Esophagus muscularis mucosa (tissue), 4 donors: ENCODE measurements around the gene RASSF3. TPM values are rescaled to one million over a fixed set of nuclear protein-coding genes. Genes with fewer than 3 reads are reported as not detected.

Source experiments
- DNase-seq: peaks from one replicate; pipeline ENCODE4 v3.0.0-alpha.2; 2017; ENCODE audit errors: extremely low spot score
- H3K27ac ChIP-seq, 4 donors: fragments of 200-600 bp; sonication (generic); replicated peaks in 1 of 4; 1 replicate in 3 of 4; 2 replicates in 1 of 4; pipeline ENCODE4 v1.5.1; 2016 to 2019; ENCODE audit warnings: mild to moderate bottlenecking in 1 of 4
- H3K27me3 ChIP-seq, 4 donors: fragments of 200-600 bp; sonication (generic); one replicate each; pipeline versions ENCODE4 v1.5.1 to v1.6.0; 2016 to 2019
- H3K36me3 ChIP-seq, 4 donors: fragments of 200-600 bp; sonication (generic); one replicate each; pipeline ENCODE4 v1.5.1; 2016 to 2019
- H3K4me1 ChIP-seq, 4 donors: fragments of 200-600 bp; sonication (generic); one replicate each; pipeline ENCODE4 v1.5.1; 2016 to 2019
- H3K4me3 ChIP-seq, 4 donors: fragments of 200-600 bp; sonication (generic); 1 replicate in 2 of 4; 2 replicates in 2 of 4; pipeline ENCODE4 v1.5.1; 2016 to 2019; ENCODE audit warnings: mild to moderate bottlenecking in 4 of 4, moderate library complexity in 1 of 4
- H3K9me3 ChIP-seq, 4 donors: fragments of 200-600 bp; sonication (generic); 1 replicate in 3 of 4; 2 replicates in 1 of 4; pipeline ENCODE4 v1.5.1; 2016 to 2019
- CTCF ChIP-seq, 3 experiments: fragments of 200-600 bp in 2 of 3; fragments of 450-650 bp in 1 of 3; sonication (generic) in 2 of 3; IDR thresholded peaks; one replicate each; pipeline ENCODE4 v1.5.1; 2017 to 2019; ENCODE audit warnings: antibody characterized with exemption in 3 of 3, mild to moderate bottlenecking in 2 of 3, moderate library complexity in 1 of 3
- EP300 ChIP-seq: sonication (generic); formaldehyde crosslinking; IDR thresholded peaks from one replicate; pipeline ENCODE4 v1.6.1; 2017; ENCODE audit warnings: antibody characterized with exemption
- POLR2A ChIP-seq: fragments of 450-650 bp; IDR thresholded peaks from one replicate; pipeline ENCODE4 v1.6.1; 2017; ENCODE audit warnings: antibody characterized with exemption, moderate library complexity, mild to moderate bottlenecking, low read depth
- POLR2AphosphoS5 ChIP-seq, 2 donors: sonication (generic); formaldehyde crosslinking; IDR thresholded peaks; one replicate each; pipeline ENCODE4 v1.6.1; 2017; ENCODE audit warnings: antibody characterized with exemption in 2 of 2
- WGBS: methylation state at CpG from one replicate; pipeline ENCODE4 v1.1.5; 2018; 5-methylcytosine and 5-hydroxymethylcytosine counted together
- intact Hi-C: fragments of 100-400 bp; cut with DNase I; formaldehyde crosslinking; loops from one replicate; pipeline ENCODE4 v1.15.1; 2023
- total RNA-seq, 4 donors: library from RNA; depleted of rRNA; stranded (reverse); fragments of >200 nt; gene quantifications; one replicate each; pipeline versions ENCODE4 v1.1.0 to v1.2.1, GENCODE V29; 2016

Gene RASSF3
- total RNA-seq, 4 donors from 2014 or later = 124 to 299 (median 229) TPM

- intact Hi-C loops = no loop called here
- DNase-seq = no peak
- no peak overlapping the region for H3K27ac ChIP-seq
- no peak overlapping the region for H3K4me3 ChIP-seq
- no peaks in the 10 kb centered on the region for H3K9me3 ChIP-seq
- peaks cover 11 to 60% (median 42%) of the 10 kb centered on the region in 4 donors for H3K36me3 ChIP-seq
- TF ChIP-seq CTCF (IDR thresholded peaks at IDR 0.05) (no peak), POLR2A (no peak), POLR2AphosphoS5 (IDR thresholded peaks at IDR 0.05) (no peak), EP300 (no peak)
- no peaks in the 10 kb centered on the region for H3K4me1 ChIP-seq
- no peaks in the 10 kb centered on the region for H3K27me3 ChIP-seq
Observed at GRCh38 chr12:64713376-64713775, 103.1 kb downstream of the RASSF3 start.

DNA sequence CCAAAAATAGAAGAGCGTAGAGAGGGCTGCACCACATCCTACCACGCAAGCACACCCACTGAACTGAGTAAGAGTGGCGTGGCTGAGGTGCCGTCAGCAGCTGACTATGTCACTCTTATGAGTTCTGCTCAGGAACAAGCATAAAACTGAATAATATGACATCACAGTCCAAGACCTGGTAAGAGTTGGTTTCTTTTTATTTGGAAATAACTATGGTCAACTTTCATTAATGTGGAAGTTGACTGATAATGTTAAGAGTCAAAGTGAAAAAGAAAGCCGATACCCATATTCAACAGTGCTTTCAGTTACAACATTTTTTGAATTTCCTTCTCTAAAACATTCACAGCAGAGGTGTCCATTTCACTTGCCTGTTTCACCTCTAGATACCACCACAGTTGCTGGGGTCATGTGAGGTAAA lies 104.3 kb downstream of the RASSF3 start:
- H3K4me3 ChIP-seq = no peak overlapping the region
- H3K27me3 ChIP-seq = no peaks in the 10 kb centered on the region
- H3K27ac ChIP-seq = no peak overlapping the region
- H3K36me3 ChIP-seq = peaks cover 13 to 71% (median 47%) of the 10 kb centered on the region in 4 donors
- WGBS = 83% methylated on average over 5 of the region's 5 CpGs
- H3K4me1 ChIP-seq = no peaks in the 10 kb centered on the region
- no peak for DNase-seq
- TF ChIP-seq EP300 (no peak), POLR2A (no peak), CTCF (IDR thresholded peaks at IDR 0.05) (no peak), POLR2AphosphoS5 (IDR thresholded peaks at IDR 0.05) (no peak)
- H3K9me3 ChIP-seq = no peaks in the 10 kb centered on the region
- intact Hi-C loops = no loop called here

DNA sequence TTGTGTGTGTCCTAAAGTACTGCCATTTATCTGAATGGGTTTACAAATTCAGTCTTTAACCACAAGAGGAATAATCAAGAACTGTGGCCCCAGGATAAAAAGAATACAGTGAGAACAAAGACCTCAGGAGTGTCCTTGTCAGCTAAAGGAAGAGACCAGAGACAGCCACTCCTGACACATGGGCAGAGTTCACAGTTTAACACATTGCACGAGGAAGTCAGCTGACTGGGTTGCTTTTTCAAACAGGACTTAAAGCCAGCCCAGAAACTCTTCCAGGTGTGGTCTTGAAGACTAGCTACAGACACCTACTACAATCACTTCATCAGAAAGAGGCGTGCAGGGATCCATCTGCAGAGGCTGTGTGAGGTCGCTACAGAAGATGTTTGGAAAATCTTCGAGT lies 106.1 kb downstream of the RASSF3 start:
- peaks cover 31 to 89% (median 64%) of the 10 kb centered on the region in 4 donors for H3K36me3 ChIP-seq

GRCh38 chr12:64716839-64717455 lies 106.7 kb downstream of the RASSF3 start:
- TF ChIP-seq EP300 = no peak
- TF ChIP-seq CTCF (IDR thresholded peaks at IDR 0.05) = no peak
- TF ChIP-seq POLR2AphosphoS5 (IDR thresholded peaks at IDR 0.05) = no peak
- no peak for TF ChIP-seq POLR2A
- no peak overlapping the region for H3K27ac ChIP-seq
- H3K27me3 ChIP-seq = no peaks in the 10 kb centered on the region
- WGBS = 97% methylated on average over 6 of the region's 6 CpGs
- intact Hi-C loops = no loop called here
- no peak overlapping the region for H3K4me3 ChIP-seq
- H3K36me3 ChIP-seq = peaks cover 36 to 94% (median 70%) of the 10 kb centered on the region in 4 donors
- DNase-seq = no peak
- H3K4me1 ChIP-seq = no peaks in the 10 kb centered on the region
- no peaks in the 10 kb centered on the region for H3K9me3 ChIP-seq

More for the DNA sequence above, 106.1 kb downstream of the RASSF3 start:
- DNase-seq = no peak
- no peak overlapping the region for H3K27ac ChIP-seq
- no peaks in the 10 kb centered on the region for H3K4me1 ChIP-seq
- no peaks in the 10 kb centered on the region for H3K27me3 ChIP-seq
- no peak overlapping the region for H3K4me3 ChIP-seq
- intact Hi-C loops = no loop called here
- no peak for TF ChIP-seq POLR2A
- no peaks in the 10 kb centered on the region for H3K9me3 ChIP-seq
- WGBS = 91% methylated on average over 4 of the region's 4 CpGs

- Histone ChIP-seq H3K4me3 (no peak overlapping the region), H3K36me3 (peaks cover 29 to 95% (median 85%) of the 10 kb centered on the region in 4 donors), H3K4me1 (no peaks in the 10 kb centered on the region), H3K9me3 (no peaks in the 10 kb centered on the region), H3K27me3 (no peaks in the 10 kb centered on the region), H3K27ac (no peak overlapping the region)
- intact Hi-C loops = no loop called here
- 84% methylated on average over 1 of the region's 1 CpG for WGBS
- DNase-seq = no peak
- no peak for TF ChIP-seq POLR2A
- no peak for TF ChIP-seq POLR2AphosphoS5 (IDR thresholded peaks at IDR 0.05)
- no peak for TF ChIP-seq EP300
- TF ChIP-seq CTCF (IDR thresholded peaks at IDR 0.05) = no peak
Observed at GRCh38 chr12:64718649-64719048, 108.4 kb downstream of the RASSF3 start.
